Measurements from ENCODE around the gene GBX2. TPM values are rescaled to one million over a fixed set of nuclear protein-coding genes. Genes with fewer than 3 reads are reported as not detected.

GBX2 gene
- total and polyA plus RNA-seq, 9 of the 15 experiments (the other 6 are each of a cell fraction or from before 2014, with no cell fraction given) = 0.03 to 0.53 (median 0.27) TPM; not detected in 1

DNA sequence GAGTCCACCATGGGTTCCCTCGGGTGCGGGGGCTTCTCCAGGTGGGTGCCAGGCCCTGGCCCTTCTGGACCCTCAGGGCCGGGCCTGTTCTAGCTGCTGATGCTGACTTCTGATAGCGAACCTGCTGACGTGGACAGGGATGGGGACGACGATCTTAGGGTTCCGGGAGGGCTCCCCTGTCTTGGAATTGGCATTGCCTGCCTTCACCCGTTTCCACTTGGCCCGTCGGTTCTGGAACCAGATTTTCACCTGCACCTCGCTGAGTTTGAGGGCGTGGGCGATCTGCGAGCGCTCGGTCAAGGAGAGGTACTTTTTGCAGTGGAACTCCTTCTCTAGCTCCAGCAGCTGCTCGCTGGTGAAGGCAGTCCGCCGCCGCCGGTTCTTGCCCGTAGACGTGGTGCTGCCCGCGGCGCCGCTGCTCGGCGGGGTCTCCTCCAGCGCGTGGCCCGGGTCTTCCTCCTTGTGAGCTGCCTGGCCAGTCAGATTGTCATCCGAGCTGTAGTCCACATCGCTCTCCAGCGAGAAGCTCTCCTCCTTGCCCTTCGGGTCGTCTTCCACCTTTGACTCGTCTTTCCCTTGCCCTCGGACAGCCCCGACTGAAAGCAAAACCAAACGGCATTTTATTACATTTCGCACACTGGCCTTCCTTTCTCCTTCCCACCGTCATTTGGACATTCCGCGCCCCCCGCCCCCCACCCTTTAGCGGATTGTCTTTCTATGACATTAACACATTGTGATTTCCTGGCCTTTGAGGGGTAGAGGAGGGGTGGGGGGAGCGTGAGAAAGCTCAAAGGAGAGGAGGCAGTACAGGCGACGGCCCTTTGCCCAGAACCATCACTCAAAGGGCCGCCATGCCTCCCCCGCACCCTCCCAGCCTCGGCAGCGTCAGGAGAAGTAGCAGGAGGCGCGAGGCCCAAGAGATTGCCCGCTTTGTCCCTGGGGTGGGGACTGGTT lies 2.1 kb downstream of the GBX2 start:
- no peaks in the 10 kb centered on the region for H3K9me1 ChIP-seq (ENCODE audit: control insufficient read depth, insufficient read depth, low read length)
- H3K9me3 ChIP-seq (replicated peaks; ENCODE audit: control insufficient read depth, insufficient read depth, low read depth, low read length) = no peaks in the 10 kb centered on the region
- H3K27ac ChIP-seq (ENCODE audit: extremely low read depth, low read depth, low read length) = no peak overlapping the region
- WGBS (ENCODE audit: insufficient coverage, low coverage, missing lambda C conversion rate) = 79% methylated on average over 15 of the region's 58 CpGs
- no peak overlapping the region for H3K4me3 ChIP-seq
- H4K20me1 ChIP-seq (replicated peaks; ENCODE audit: control insufficient read depth, insufficient read depth, low read length) = no peaks in the 10 kb centered on the region
- no peaks in the 10 kb centered on the region for H3K36me3 ChIP-seq (ENCODE audit: control insufficient read depth, insufficient read depth, low read length)
- peaks cover 0 to 25% of the 10 kb centered on the region in 2 experiments; a peak in 2 of 5 replicates for H3K4me1 ChIP-seq (replicated peaks in 1 of 2; ENCODE audit: control insufficient read depth in 2 of 2, insufficient read depth in 2 of 2, low read length in 2 of 2)
- POLR2A ChIA-PET = no interaction called here
- DNase-seq (ENCODE audit: extremely low read depth in 1 of 4, low spot score in 3 of 4) (no peak), FAIRE-seq (no peak), ATAC-seq (no peak)
- intact Hi-C loops (cut with micrococcal nuclease) = no loop called here
- CTCF ChIA-PET (ENCODE audit: low intra/inter-chr PET ratio) = no interaction called here
- TF ChIP-seq, protein P1, sequence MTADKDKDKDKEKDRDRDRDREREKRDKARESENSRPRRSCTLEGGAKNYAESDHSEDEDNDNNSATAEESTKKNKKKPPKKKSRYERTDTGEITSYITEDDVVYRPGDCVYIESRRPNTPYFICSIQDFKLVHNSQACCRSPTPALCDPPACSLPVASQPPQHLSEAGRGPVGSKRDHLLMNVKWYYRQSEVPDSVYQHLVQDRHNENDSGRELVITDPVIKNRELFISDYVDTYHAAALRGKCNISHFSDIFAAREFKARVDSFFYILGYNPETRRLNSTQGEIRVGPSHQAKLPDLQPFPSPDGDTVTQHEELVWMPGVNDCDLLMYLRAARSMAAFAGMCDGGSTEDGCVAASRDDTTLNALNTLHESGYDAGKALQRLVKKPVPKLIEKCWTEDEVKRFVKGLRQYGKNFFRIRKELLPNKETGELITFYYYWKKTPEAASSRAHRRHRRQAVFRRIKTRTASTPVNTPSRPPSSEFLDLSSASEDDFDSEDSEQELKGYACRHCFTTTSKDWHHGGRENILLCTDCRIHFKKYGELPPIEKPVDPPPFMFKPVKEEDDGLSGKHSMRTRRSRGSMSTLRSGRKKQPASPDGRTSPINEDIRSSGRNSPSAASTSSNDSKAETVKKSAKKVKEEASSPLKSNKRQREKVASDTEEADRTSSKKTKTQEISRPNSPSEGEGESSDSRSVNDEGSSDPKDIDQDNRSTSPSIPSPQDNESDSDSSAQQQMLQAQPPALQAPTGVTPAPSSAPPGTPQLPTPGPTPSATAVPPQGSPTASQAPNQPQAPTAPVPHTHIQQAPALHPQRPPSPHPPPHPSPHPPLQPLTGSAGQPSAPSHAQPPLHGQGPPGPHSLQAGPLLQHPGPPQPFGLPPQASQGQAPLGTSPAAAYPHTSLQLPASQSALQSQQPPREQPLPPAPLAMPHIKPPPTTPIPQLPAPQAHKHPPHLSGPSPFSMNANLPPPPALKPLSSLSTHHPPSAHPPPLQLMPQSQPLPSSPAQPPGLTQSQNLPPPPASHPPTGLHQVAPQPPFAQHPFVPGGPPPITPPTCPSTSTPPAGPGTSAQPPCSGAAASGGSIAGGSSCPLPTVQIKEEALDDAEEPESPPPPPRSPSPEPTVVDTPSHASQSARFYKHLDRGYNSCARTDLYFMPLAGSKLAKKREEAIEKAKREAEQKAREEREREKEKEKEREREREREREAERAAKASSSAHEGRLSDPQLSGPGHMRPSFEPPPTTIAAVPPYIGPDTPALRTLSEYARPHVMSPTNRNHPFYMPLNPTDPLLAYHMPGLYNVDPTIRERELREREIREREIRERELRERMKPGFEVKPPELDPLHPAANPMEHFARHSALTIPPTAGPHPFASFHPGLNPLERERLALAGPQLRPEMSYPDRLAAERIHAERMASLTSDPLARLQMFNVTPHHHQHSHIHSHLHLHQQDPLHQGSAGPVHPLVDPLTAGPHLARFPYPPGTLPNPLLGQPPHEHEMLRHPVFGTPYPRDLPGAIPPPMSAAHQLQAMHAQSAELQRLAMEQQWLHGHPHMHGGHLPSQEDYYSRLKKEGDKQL (CRISPR knock-in tag; IDR thresholded peaks at IDR 0.05; ENCODE audit: borderline replicate concordance) = no peak
- TF ChIP-seq ZNF324 (CRISPR knock-in tag; IDR thresholded peaks at IDR 0.05) = no peak
- TF ChIP-seq BMI1 (IDR thresholded peaks at IDR 0.05; ENCODE audit: low read length) = no peak
- TF ChIP-seq BRD4 (IDR thresholded peaks at IDR 0.05) = no peak
- no peak for TF ChIP-seq DIDO1 (tag; IDR thresholded peaks at IDR 0.05; ENCODE audit: low read depth)
- no peak for TF ChIP-seq NCOR1 (IDR thresholded peaks at IDR 0.05)
- TF ChIP-seq SPI1 (IDR thresholded peaks at IDR 0.05; ENCODE audit: borderline replicate concordance, low read depth, low read length) = no peak
- TF ChIP-seq POLR3A (IDR thresholded peaks at IDR 0.05; ENCODE audit: borderline replicate concordance, extremely low read depth, insufficient read depth, insufficient read length) = no peak
- TF ChIP-seq, protein P2, sequence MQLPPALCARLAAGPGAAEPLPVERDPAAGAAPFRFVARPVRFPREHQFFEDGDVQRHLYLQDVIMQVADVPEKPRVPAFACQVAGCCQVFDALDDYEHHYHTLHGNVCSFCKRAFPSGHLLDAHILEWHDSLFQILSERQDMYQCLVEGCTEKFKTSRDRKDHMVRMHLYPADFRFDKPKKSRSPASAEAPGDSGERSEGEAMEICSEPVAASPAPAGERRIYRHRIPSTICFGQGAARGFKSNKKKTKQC (CRISPR knock-in tag; IDR thresholded peaks at IDR 0.05) = no peak
- TF ChIP-seq SREBF1 (IDR thresholded peaks at IDR 0.05; ENCODE audit: borderline replicate concordance, low read depth, low read length) = no peak
- no peak for TF ChIP-seq CEBPB (tag; IDR thresholded peaks at IDR 0.05)
- in situ Hi-C loops (cut with MboI) = no loop called here
- no peak overlapping the region for H3K4me2 ChIP-seq (ENCODE audit: insufficient read depth, low read length)
- H3K9ac ChIP-seq (ENCODE audit: insufficient read depth in 1 of 2, low read depth in 2 of 2, low read length in 2 of 2) = no peak overlapping the region
- BruUV-seq (replicated peaks) = no TSS peak
- H3K79me2 ChIP-seq (ENCODE audit: control insufficient read depth, insufficient read depth, low read length) = no peaks in the 10 kb centered on the region
- peaks cover 0 to 13% of the 10 kb centered on the region in 2 experiments; a peak in 2 of 5 replicates for H3K27me3 ChIP-seq (ENCODE audit: control insufficient read depth in 2 of 2, insufficient read depth in 2 of 2, low read length in 2 of 2)
- H2AFZ ChIP-seq (ENCODE audit: low read depth, low read length) = no peak overlapping the region

Measured in K562 (cell line).